Cardiac fibroblast (primary cell): ENCODE measurements around the gene RNF208.

ENCODE experiments used
- DNase-seq, 2 donors: peaks; one replicate each; pipeline versions ENCODE4 v3.0.0 to v3.0.0-alpha.2; 2010; ENCODE audit warnings: low read depth in 2 of 2
- H3K4me3 ChIP-seq, 2 donors: replicated peaks in 1 of 2; 1 replicate in 1 of 2; 2 replicates in 1 of 2; pipeline ENCODE4 v1.5.1; 2011; ENCODE audit warnings: low read depth in 2 of 2, low read length in 2 of 2, mild to moderate bottlenecking in 2 of 2, moderate library complexity in 1 of 2
- CTCF ChIP-seq: IDR thresholded peaks from one replicate; pipeline ENCODE4 v1.5.1; 2011; ENCODE audit warnings: low read depth, mild to moderate bottlenecking, low read length, inconsistent platforms

The RNF208 gene

GRCh38 chr9:137187386-137187785, 34.7 kb downstream of the RNF208 start:
- no peak for DNase-seq
- no peak for TF ChIP-seq CTCF
- peak overlapping the region; percentile 95 to 99 for H3K4me3 ChIP-seq

GRCh38 chr9:137186385-137186784, 35.7 kb downstream of the RNF208 start:
- H3K4me3 ChIP-seq: no peak overlapping the region
- no peak for TF ChIP-seq CTCF
- no peak for DNase-seq

GRCh38 chr9:137185921-137186320, 36.1 kb downstream of the RNF208 start:
- DNase-seq: no peak
- TF ChIP-seq CTCF: no peak
- H3K4me3 ChIP-seq: no peak overlapping the region

GRCh38 chr9:137184881-137185660, 37.0 kb downstream of the RNF208 start:
- no peak for DNase-seq
- TF ChIP-seq CTCF: no peak
- H3K4me3 ChIP-seq: no peak overlapping the region

- no peak for DNase-seq
- no peak for TF ChIP-seq CTCF
- H3K4me3 ChIP-seq: no peak overlapping the region
Observed at GRCh38 chr9:137183980-137184595, 38.0 kb downstream of the RNF208 start.

- no peak for TF ChIP-seq CTCF
- H3K4me3 ChIP-seq: no peak overlapping the region
- no peak for DNase-seq
Observed at GRCh38 chr9:137182836-137183235, 39.2 kb downstream of the RNF208 start.
